ENCODE data around the gene CFAP43. TPM values are rescaled to one million over a fixed set of nuclear protein-coding genes. Genes with fewer than 3 reads are reported as not detected.
"Not testable (repeated sequence)": the region's sequence is repeated elsewhere in the genome, so short reads cannot be mapped to it uniquely, and the experiment has no call there.

CFAP43 gene
- total and polyA plus RNA-seq, 10 of the 15 experiments (the other 5 are each of a cell fraction or from before 2014, with no cell fraction given), result 0.06 to 0.14 (median 0.10) TPM; not detected in 5

- POLR2A ChIA-PET; SMC1A ChIA-PET (ENCODE audit: uncharacterized antibody, unreplicated experiment); H3K9ac ChIP-seq (ENCODE audit: control insufficient read depth, insufficient read depth, low read length); H3K27ac ChIP-seq (ENCODE audit: control insufficient read depth, insufficient read depth); H3K79me2 ChIP-seq (ENCODE audit: control insufficient read depth, insufficient read depth, low read length); FAIRE-seq; H3K4me1 ChIP-seq (ENCODE audit: control insufficient read depth, insufficient read depth, low read length); RAD21 ChIA-PET (ENCODE audit: unreplicated experiment); ATAC-seq; in situ Hi-C loops (cut with MboI); H3K36me3 ChIP-seq (ENCODE audit: control insufficient read depth in 2 of 2, insufficient read depth in 2 of 2, low read length in 1 of 2); H4K20me1 ChIP-seq (ENCODE audit: control insufficient read depth, insufficient read depth); H3K4me2 ChIP-seq (ENCODE audit: control insufficient read depth, insufficient read depth); BruUV-seq (replicated peaks); H3K4me3 ChIP-seq; intact Hi-C loops (cut with micrococcal nuclease; ENCODE audit: unreplicated experiment); H2AFZ ChIP-seq (ENCODE audit: control insufficient read depth, low read depth, low read length); H3K27me3 ChIP-seq (replicated peaks in 1 of 2; ENCODE audit: control insufficient read depth in 2 of 2, insufficient read depth in 2 of 2, low read length in 1 of 2); H3K9me3 ChIP-seq (replicated peaks; ENCODE audit: control insufficient read depth, insufficient read depth, low read length): not testable (repeated sequence)
- CTCF ChIA-PET, result interaction anchor here (0.6 kb wide), 1 partner anchor 1505 kb away, joined by 4 read pairs; no protein-coding TSS in a partner anchor
- WGBS (ENCODE audit: insufficient coverage, insufficient replicate concordance, low lambda C conversion rate, missing lambda C conversion rate), result 0% methylated on average over 1 of the region's 1 CpG
- peak; percentile 36; the same call in 1 of the 2 replicates for TF ChIP-seq MTA2 (IDR thresholded peaks at IDR 0.05; ENCODE audit: low read depth)
- DNase-seq (ENCODE audit: low read depth, low spot score), result peak; percentile 7
Measured at GRCh38 chr10:104174136-104174535, 58.0 kb downstream of the CFAP43 start.

- ChIA-PET SMC1A (ENCODE audit: uncharacterized antibody, unreplicated experiment) (no interaction called here), CTCF (no interaction called here), RAD21 (ENCODE audit: unreplicated experiment) (no interaction called here), POLR2A (no interaction called here)
- H3K4me1 ChIP-seq (ENCODE audit: control insufficient read depth, insufficient read depth, low read length), result no peaks in the 10 kb centered on the region
- intact Hi-C loops (cut with micrococcal nuclease; ENCODE audit: unreplicated experiment) (no loop called here), in situ Hi-C loops (cut with MboI) (no loop called here)
- FAIRE-seq (no peak), ATAC-seq (no peak), DNase-seq (ENCODE audit: low read depth, low spot score) (no peak)
- H3K4me2 ChIP-seq (ENCODE audit: control insufficient read depth, insufficient read depth), result no peak overlapping the region
- H3K79me2 ChIP-seq (ENCODE audit: control insufficient read depth, insufficient read depth, low read length), result no peaks in the 10 kb centered on the region
- 51% methylated on average over 5 of the region's 5 CpGs for WGBS (ENCODE audit: insufficient coverage, insufficient replicate concordance, low lambda C conversion rate, missing lambda C conversion rate)
- no peaks in the 10 kb centered on the region for H3K36me3 ChIP-seq (ENCODE audit: control insufficient read depth in 2 of 2, insufficient read depth in 2 of 2, low read length in 1 of 2)
- no TSS peak for BruUV-seq (replicated peaks)
- no peak overlapping the region for H3K27ac ChIP-seq (ENCODE audit: control insufficient read depth, insufficient read depth)
- H4K20me1 ChIP-seq (ENCODE audit: control insufficient read depth, insufficient read depth), result no peaks in the 10 kb centered on the region
- no peak overlapping the region for H3K9ac ChIP-seq (ENCODE audit: control insufficient read depth, insufficient read depth, low read length)
- no peak overlapping the region for H2AFZ ChIP-seq (ENCODE audit: control insufficient read depth, low read depth, low read length)
- no peaks in the 10 kb centered on the region; a peak in 1 of 4 replicates for H3K27me3 ChIP-seq (replicated peaks in 1 of 2; ENCODE audit: control insufficient read depth in 2 of 2, insufficient read depth in 2 of 2, low read length in 1 of 2)
- TF ChIP-seq IRF5 (IDR thresholded peaks at IDR 0.05; ENCODE audit: borderline replicate concordance), result no peak
- no peak for TF ChIP-seq LARP7 (IDR thresholded peaks at IDR 0.05)
- TF ChIP-seq GABPA (IDR thresholded peaks at IDR 0.05; ENCODE audit: low read depth), result no peak
- TF ChIP-seq MYB (IDR thresholded peaks at IDR 0.05; ENCODE audit: borderline replicate concordance, low read depth, low read length), result no peak
- no peak for TF ChIP-seq JUND (IDR thresholded peaks at IDR 0.05; ENCODE audit: low read depth, low read length)
- TF ChIP-seq SRF (IDR thresholded peaks at IDR 0.05; ENCODE audit: low read depth in 2 of 2, low read length in 2 of 2), result no peak
- no peak for TF ChIP-seq WRNIP1 (IDR thresholded peaks at IDR 0.05; ENCODE audit: borderline replicate concordance, low read depth, low read length)
- no peak for TF ChIP-seq NR2C2 (IDR thresholded peaks at IDR 0.05; ENCODE audit: borderline replicate concordance, control insufficient read depth, insufficient read length, low read depth)
- TF ChIP-seq NFYA (IDR thresholded peaks at IDR 0.05; ENCODE audit: borderline replicate concordance, low read depth, low read length), result no peak
- TF ChIP-seq BHLHE40 (IDR thresholded peaks at IDR 0.05; ENCODE audit: borderline replicate concordance in 1 of 2, low read depth in 2 of 2, low read length in 1 of 2), result no peak
- no peaks in the 10 kb centered on the region; the same call in 1 of the 3 replicates for H3K9me3 ChIP-seq (replicated peaks; ENCODE audit: control insufficient read depth, insufficient read depth, low read length)
- H3K4me3 ChIP-seq, result no peak overlapping the region
Measured at GRCh38 chr10:104170610-104171254, 61.4 kb downstream of the CFAP43 start.

All from GM12878 (cell line).